Measurements from ENCODE around the gene TDRD15.
"Not testable (repeated sequence)": the region's sequence is repeated elsewhere in the genome, so short reads cannot be mapped to it uniquely, and the experiment has no call there.

The TDRD15 gene

DNA sequence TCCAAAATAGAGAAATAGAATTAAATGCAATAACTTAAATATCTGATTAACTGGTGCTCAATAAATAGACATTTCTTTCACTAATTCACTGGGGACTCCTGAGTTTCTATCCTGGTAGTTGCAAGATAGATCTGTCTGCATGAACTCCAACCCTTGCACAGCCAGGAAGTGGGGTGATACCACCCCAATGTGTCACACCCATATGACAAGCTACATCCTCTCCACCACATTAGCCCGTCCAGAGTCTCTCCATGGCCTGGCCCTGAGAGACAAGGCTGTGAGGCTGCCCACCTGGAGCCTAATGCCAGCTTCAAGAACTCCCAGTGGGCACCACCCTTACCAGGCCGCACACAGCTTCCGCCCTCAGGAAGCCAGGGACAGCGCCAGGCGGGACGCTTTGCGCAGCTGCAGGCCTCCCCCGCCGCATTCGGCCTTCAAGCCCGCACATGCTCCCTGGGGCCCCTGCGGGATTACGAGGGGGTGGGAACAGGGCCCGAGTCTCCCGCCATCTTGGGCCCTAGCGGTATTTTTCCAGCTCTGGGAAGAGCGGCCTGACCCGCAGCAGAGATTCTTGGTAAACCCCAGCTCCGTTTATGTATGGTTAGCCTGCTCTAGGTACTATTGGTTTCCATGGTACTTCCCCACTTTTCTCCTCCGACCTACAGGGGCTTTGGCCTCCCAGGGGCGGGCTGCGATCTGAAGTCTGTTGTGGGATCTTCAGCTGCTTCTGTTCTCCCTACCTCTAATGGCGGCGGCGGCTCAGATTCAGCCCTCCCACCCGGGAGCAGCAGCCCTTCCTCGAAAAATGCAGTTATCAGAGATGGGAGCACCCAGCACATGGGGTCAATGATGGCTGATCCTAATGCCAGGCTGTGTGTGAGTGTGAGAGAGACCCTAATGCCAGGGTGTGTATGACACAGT lies at the start of gene TDRD15:
Gene TDRD15 (plus strand): TSS at position 496 of the 921 bp plus-strand sequence. CDS start 13,500 bp downstream, outside the sequence.
- no peak for DNase-seq

DNA sequence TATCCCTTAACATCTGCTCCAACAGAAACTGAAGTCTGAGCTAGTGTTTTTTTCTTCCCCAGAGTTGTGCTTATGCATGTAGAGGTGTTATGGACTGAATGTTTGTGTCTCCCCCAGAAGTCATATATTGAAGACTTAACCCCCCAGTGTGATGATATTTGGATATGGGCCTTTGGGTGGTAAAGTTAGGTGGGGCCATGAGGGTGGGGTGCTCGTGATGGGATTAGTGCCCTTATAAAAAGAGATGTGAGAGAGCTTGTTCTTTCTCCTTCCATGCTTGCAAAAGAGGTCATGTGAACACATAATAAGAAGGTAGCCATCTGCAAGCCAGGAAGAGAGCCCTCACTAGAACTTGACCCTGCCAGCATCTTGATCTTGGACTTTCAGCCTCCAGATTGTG lies 45.5 kb upstream of the TDRD15 start:
- no peak for DNase-seq

DNA sequence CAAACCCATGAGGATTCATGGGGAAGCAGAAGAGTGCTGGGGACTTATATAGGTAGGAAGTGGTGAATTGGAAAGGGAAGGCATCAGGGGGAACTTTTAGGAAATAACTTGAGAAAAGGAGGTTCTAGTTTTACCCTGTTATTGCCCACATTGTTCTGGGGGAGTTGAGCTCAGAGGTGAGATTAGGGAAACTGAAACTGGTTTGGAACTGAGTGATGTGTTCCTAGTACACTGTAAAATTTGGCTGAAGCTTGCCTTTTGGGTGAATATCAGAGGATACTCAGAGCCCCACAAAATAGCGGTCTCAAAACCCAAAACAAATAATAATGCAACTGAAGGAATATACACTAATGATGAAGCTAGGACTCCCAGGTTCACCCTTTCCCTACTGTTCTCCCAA lies 40.3 kb upstream of the TDRD15 start:
- DNase-seq: no peak

DNA sequence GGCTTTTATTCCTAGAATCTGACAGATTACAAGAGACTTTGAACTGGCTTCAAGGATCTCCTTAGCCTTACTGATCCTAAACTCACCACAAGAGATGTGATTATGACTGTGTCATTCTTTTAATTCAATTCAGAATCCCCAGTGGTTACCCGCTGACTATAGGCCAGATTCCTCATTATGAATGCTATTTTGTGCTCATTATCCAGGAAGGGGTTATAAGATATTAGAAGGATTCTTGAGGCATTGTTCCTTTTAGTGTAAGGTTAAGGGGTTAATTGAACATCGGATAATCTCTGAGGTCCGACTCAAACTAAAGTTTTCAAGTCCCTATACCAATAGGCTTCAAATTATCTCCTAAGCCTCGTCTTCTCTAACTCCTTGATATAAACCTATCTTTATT lies 39.4 kb upstream of the TDRD15 start:
- no peak for DNase-seq

DNA sequence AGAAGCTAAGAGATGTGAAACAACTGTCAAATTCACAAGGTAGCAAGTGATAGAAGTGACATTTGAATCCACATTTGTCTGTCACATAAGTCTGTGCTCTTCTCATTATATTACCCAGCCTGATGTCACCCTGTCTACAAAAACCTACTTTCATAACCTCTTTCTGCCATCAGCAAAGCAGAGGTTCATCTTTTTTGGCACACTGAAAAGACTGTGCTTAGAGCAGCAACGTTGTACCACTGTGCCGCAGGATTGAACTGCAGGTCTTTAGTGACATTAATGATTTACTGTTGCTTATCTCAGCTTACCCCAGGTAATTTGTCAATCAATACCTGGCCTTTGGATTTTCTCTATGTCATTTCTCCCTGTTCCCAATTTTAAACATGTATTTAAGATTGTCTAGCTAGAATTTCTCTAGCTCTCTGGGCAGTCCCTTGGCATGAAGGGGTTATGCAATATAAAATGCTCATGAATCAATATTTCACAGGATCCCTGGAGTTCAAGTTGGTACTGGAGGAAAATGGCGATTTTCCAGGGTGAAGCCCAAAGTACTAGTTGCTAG lies 31.4 kb upstream of the TDRD15 start:
- no peak for DNase-seq

DNA sequence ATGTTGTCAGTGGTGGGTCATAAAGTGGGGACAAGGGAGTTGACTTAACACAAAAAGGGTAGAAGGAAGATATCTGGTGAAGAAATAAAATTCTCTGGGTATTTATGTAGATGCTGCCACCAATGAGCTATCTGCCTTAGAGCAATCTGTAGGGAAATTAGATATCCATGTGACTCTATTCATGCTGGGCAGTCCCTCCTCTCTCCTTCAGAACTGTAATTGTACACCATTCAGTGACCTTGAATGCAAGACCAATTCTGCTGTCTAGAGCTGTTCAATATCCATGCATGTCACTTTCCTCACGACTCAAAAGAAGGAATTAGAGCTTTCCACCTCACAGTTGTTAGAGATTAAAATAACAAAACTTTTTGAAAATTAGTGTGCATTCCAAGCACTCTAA lies 28.6 kb upstream of the TDRD15 start:
- no peak for DNase-seq

- no peak for DNase-seq
Measured at GRCh38 chr2:21095714-21096113, 28.1 kb upstream of the TDRD15 start.

GRCh38 chr2:21096458-21096857 lies 27.3 kb upstream of the TDRD15 start:
- no peak for DNase-seq

GRCh38 chr2:21097331-21097730 lies 26.4 kb upstream of the TDRD15 start:
- DNase-seq: no peak

GRCh38 chr2:21098294-21098693 lies 25.5 kb upstream of the TDRD15 start:
- DNase-seq: no peak

DNA sequence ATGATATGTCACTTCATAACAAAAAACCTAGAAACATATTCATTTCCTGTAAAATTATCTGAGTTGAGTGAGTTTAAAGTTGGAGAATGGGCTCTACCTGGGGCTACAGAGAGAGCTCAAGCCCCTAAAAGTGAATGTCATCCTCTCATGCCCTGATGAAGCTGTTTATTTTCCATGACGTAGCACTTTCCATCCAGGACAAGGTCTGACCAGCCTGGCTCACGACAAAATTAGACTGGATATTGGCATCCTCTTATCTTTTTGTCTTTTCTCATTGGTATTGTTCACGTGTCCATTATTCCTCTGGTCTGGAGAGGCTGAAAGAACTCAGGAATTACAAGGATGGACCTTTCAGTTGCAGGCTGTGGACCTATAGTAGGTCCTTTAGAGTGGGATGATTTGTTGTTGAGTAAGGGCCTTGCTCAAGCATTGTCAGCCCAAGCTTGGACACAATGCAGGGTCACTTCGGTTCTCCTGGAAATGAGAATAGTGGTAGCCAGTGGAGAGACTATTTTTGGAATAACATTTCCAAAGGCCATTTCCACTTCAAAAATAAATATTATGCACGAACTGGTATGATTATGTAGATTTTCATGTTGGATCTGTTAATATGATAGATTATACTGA lies 24.4 kb upstream of the TDRD15 start:
- no peak for DNase-seq

GRCh38 chr2:21101514-21102155 lies 22.1 kb upstream of the TDRD15 start:
- DNase-seq: not testable (repeated sequence)

DNA sequence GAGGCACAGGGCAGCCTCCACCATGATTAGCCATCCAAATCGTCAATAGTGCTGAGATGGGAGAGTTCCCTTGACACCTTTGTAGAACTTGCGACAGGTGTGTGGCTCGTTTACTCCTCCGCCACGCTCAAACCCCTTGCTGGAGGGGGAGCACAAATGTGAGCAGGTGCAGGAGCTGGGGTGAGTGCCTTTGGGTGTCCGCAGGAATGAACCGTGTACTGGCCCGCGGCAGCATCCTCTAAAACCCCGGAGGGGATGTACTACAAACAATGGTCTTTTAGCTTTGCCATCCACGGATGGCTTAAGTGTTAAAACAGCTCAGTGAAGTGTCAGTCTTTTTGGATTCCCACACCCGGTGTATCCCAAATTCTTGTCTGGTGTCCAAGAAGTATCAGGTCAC lies 21.4 kb upstream of the TDRD15 start:
- DNase-seq: no peak

GRCh38 chr2:21103274-21103891 lies 20.4 kb upstream of the TDRD15 start:
- DNase-seq: no peak

DNA sequence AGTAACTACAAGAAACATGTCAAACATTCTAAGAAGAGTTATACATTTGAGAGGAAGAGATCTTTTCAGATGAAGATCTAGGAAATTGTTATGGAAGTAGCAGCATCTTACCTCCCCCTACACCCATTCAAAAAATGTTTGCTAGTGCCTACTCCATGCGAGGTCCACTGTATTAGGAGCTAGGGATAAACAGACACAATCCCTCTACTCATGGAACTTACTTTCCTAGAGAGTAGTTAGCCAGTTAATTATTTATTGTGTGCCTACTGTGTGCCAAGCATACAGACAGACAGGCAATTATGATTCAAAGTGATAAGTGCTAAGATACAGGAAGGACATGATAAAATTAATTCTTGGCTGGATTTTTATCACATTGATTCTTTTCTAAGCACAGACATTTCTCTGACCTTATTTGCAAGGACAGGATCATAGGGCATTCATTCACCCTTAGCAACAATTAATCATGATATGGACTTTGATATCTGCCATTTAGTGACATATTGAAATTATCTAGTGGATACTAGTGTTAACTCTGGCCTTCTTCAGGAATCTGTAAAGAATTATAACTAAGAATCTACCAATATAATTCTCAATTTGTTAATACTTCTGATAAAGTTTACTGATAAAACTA lies 19.6 kb upstream of the TDRD15 start:
- DNase-seq: no peak

DNA sequence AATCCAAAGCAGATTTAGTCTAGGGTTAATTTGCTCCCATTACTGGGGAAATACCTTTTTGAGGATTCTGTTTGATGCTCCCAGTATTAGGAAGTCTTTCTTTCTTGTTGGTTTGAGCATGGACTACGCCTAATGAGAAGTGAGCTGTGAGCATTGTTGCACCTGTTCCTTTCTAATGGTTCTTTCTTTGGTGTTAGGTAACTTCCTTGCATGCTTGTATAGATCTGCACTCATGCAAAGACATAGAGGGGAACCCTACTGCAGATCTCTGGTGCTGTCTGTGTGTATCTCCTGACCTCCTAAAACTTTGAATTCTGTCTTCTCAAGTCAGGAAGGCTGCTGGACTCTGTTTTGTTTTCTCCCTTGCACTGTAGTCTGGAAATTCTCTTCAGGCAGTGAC lies 12.8 kb upstream of the TDRD15 start:
- no peak for DNase-seq

DNA sequence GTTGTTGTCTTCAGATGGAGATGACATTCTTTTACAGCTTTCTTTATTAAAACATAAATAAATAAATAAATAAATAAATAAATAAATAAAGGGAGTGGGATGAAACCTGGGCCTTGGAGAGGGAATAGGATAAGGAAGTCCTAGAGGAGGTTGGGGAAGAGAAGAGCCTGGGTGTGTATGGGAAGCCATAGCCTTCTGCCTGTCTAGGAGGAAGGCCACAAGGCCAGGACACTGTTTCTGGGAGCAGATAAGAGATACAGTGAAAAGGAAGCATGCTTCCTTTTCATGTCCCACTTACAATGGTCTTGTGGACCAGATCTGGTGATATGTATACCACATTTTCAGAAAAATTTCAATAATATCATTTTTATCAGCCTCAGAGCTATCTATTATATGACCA lies 6.1 kb upstream of the TDRD15 start:
- no peak for DNase-seq

- DNase-seq: peak; percentile 25
Measured at GRCh38 chr2:21118302-21118920, 5.4 kb upstream of the TDRD15 start.

GRCh38 chr2:21131861-21132260 lies 8.1 kb downstream of the TDRD15 start:
- no peak for DNase-seq

GRCh38 chr2:21135585-21135984 lies 11.8 kb downstream of the TDRD15 start:
- DNase-seq: no peak

DNA sequence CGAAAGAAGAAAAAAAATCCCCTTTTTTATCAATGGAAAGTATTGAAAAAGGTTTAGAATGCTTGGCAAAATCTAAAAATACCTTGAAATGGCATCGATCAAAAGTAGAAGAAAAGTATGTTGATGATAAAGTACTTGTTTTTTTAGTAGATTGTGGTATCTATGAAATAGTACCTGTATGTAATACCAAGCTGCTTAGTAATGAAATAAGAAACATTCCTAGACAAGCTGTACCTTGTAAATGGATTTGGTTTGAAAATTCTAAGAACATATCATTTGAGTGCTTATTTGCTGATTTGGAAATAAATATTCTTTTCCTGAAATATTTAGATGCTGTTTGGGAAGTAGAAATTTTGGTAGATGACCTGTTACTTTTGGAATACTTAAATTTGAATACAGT lies 18.4 kb downstream of the TDRD15 start:
- DNase-seq: no peak

DNA sequence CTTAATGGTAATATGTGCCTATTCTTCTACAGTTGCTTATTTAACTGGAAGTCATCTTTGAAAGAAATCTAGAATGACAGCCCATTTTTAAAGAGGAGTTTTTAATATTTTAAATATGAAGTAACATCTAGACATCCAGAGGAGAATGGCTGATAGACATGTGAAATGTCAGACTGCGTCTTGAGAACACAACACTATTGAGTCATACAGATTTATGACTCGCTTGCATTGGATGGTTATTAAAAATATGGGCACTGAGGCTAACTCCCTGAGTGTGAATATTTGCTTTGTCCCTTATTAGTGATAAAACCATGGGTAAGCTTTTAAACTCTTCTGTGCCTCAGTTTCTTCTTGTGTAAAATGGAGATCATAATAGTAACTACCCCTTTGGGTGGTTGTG lies 22.9 kb downstream of the TDRD15 start:
- no peak for DNase-seq

All from EL (cell line).